ENCODE data around the gene RFX2. TPM values are rescaled to one million over a fixed set of nuclear protein-coding genes. Genes with fewer than 3 reads are reported as not detected.

Gene RFX2
- total RNA-seq, 2 experiments from 2014 or later, result 8.6 to 8.9 TPM

GRCh38 chr19:5951338-5951861 lies 158.9 kb downstream of the RFX2 start:
- Mint-ChIP-seq H3K4me1 (peaks cover 88% of the 10 kb centered on the region), H3K27me3 (no peaks in the 10 kb centered on the region), H3K27ac (peak overlapping the region; percentile 98), H3K36me3 (ENCODE audit: low read depth) (peaks cover 36% of the 10 kb centered on the region), H3K9me3 (ENCODE audit: low read depth) (no peaks in the 10 kb centered on the region), H3K4me3 (no peak overlapping the region)
- no peak for DNase-seq
- intact Hi-C loops (cut with DNase I, micrococcal nuclease), result loop anchor here (5.0 kb wide), 2 partner anchors 44 to 229 kb away; partner anchors contain the start of genes CATSPERD (in 1 of the 2) and LONP1 (in 1 of the 2)
- no peak for ATAC-seq
- CTCF ChIA-PET, result interaction anchor here (0.7 to 7.9 kb wide), 5 partner anchors 11 to 71 kb away, joined by 4 to 54 read pairs (median 6); no protein-coding TSS in a partner anchor
- POLR2A ChIA-PET, result interaction anchor here (0.6 to 1.0 kb wide), 2 partner anchors 30 to 231 kb away, joined by 3 read pairs; partner anchors contain the start of gene CATSPERD

- POLR2A ChIA-PET, result no interaction called here
- Mint-ChIP-seq H3K27ac (peak overlapping the region; percentile 98), H3K4me3 (no peak overlapping the region), H3K4me1 (peaks cover 82% of the 10 kb centered on the region), H3K27me3 (no peaks in the 10 kb centered on the region), H3K9me3 (ENCODE audit: low read depth) (no peaks in the 10 kb centered on the region), H3K36me3 (ENCODE audit: low read depth) (peaks cover 36% of the 10 kb centered on the region)
- DNase-seq (no peak), ATAC-seq (no peak)
- CTCF ChIA-PET, result interaction anchor here (0.7 to 7.9 kb wide), 5 partner anchors 10 to 72 kb away, joined by 4 to 54 read pairs (median 6); no protein-coding TSS in a partner anchor
- intact Hi-C loops (cut with DNase I, micrococcal nuclease), result loop anchor here (5.0 kb wide), 2 partner anchors 43 to 228 kb away; partner anchors contain the start of genes CATSPERD (in 1 of the 2) and LONP1 (in 1 of the 2)
Observed at GRCh38 chr19:5950741-5951140, 159.6 kb downstream of the RFX2 start.

GRCh38 chr19:5949792-5950305 lies 160.5 kb downstream of the RFX2 start:
- Mint-ChIP-seq H3K9me3 (ENCODE audit: low read depth) (no peaks in the 10 kb centered on the region), H3K4me3 (peak overlapping the region; percentile 25), H3K4me1 (peaks cover 78% of the 10 kb centered on the region), H3K36me3 (ENCODE audit: low read depth) (peaks cover 36% of the 10 kb centered on the region), H3K27ac (peak overlapping the region; percentile 98), H3K27me3 (no peaks in the 10 kb centered on the region)
- intact Hi-C loops (cut with DNase I, micrococcal nuclease), result loop anchor here (5.0 kb wide), 2 partner anchors 43 to 228 kb away; partner anchors contain the start of genes CATSPERD (in 1 of the 2) and LONP1 (in 1 of the 2)
- ATAC-seq (peak; percentile 63), DNase-seq (peak; percentile 67)
- POLR2A ChIA-PET, result interaction anchor here (0.6 kb wide), 1 partner anchor 81 kb away, joined by 4 read pairs; no protein-coding TSS in a partner anchor
- CTCF ChIA-PET, result interaction anchor here (1.3 to 7.9 kb wide), 3 partner anchors 18 to 29 kb away, joined by 3 to 54 read pairs (median 3); no protein-coding TSS in a partner anchor

GRCh38 chr19:5948752-5949564 lies 161.3 kb downstream of the RFX2 start:
- no peaks in the 10 kb centered on the region for H3K9me3 Mint-ChIP-seq (ENCODE audit: low read depth)
- ChIA-PET CTCF (interaction anchor here (0.5 to 7.9 kb wide), 6 partner anchors 19 to 418 kb away, joined by 3 to 54 read pairs (median 4); no protein-coding TSS in a partner anchor), POLR2A (interaction anchor here (1.1 to 1.8 kb wide), 2 partner anchors 13 to 50 kb away, joined by 4 to 5 read pairs; no protein-coding TSS in a partner anchor)
- peak overlapping the region; percentile 25 for H3K4me3 Mint-ChIP-seq
- no peaks in the 10 kb centered on the region for H3K27me3 Mint-ChIP-seq
- H3K27ac Mint-ChIP-seq, result peak overlapping the region; percentile 98
- intact Hi-C loops (cut with DNase I, micrococcal nuclease), result no loop called here
- peaks cover 34% of the 10 kb centered on the region for H3K36me3 Mint-ChIP-seq (ENCODE audit: low read depth)
- ATAC-seq, result peak; percentile 42
- H3K4me1 Mint-ChIP-seq, result peaks cover 73% of the 10 kb centered on the region
- DNase-seq, result peak; percentile 46

GRCh38 chr19:5947435-5947834 lies 162.9 kb downstream of the RFX2 start:
- Mint-ChIP-seq H3K9me3 (ENCODE audit: low read depth) (no peaks in the 10 kb centered on the region), H3K27ac (peak overlapping the region; percentile 79), H3K27me3 (no peaks in the 10 kb centered on the region), H3K4me3 (no peak overlapping the region), H3K36me3 (ENCODE audit: low read depth) (peaks cover 26% of the 10 kb centered on the region), H3K4me1 (peaks cover 66% of the 10 kb centered on the region)
- DNase-seq (no peak), ATAC-seq (no peak)
- CTCF ChIA-PET, result interaction anchor here (0.6 kb wide), 1 partner anchor 271 kb away, joined by 3 read pairs; no protein-coding TSS in a partner anchor
- intact Hi-C loops (cut with DNase I, micrococcal nuclease), result no loop called here
- POLR2A ChIA-PET, result interaction anchor here (1.8 kb wide), 1 partner anchor 14 kb away, joined by 5 read pairs; no protein-coding TSS in a partner anchor

- H3K4me1 Mint-ChIP-seq, result peaks cover 28% of the 10 kb centered on the region
- ChIA-PET CTCF (interaction anchor here (1.3 to 1.6 kb wide), 2 partner anchors 10 to 24 kb away, joined by 5 to 7 read pairs; no protein-coding TSS in a partner anchor), POLR2A (interaction anchor here (0.6 kb wide), 2 partner anchors 36 to 386 kb away, joined by 3 to 5 read pairs; no protein-coding TSS in a partner anchor)
- intact Hi-C loops (cut with DNase I, micrococcal nuclease), result no loop called here
- H3K36me3 Mint-ChIP-seq (ENCODE audit: low read depth), result peaks cover 19% of the 10 kb centered on the region
- no peak overlapping the region for H3K27ac Mint-ChIP-seq
- H3K9me3 Mint-ChIP-seq (ENCODE audit: low read depth), result no peaks in the 10 kb centered on the region
- no peak for DNase-seq
- H3K27me3 Mint-ChIP-seq, result no peaks in the 10 kb centered on the region
- H3K4me3 Mint-ChIP-seq, result no peak overlapping the region
- ATAC-seq, result peak; percentile 53
Observed at GRCh38 chr19:5943623-5944022, 166.7 kb downstream of the RFX2 start.

Other genes starting within 250 kb of the RFX2 start
- gene FUT5, start 240.0 kb downstream of the RFX2 start, total RNA-seq, result under 1 TPM in 1 of 2 experiments, not detected in 1; 0.09 TPM
- gene NDUFA11, start 206.7 kb downstream of the RFX2 start, total RNA-seq, result 100 to 1,000 TPM; 175 to 213 TPM
- 1 to 10 TPM; 2.3 to 2.8 TPM for gene VMAC, start 205.6 kb downstream of the RFX2 start, total RNA-seq
- 1 to 10 TPM; 2.2 to 2.7 TPM for gene CAPS, start 196.2 kb downstream of the RFX2 start, total RNA-seq
- 100 to 1,000 TPM in 1 of 2 experiments, 10 to 100 TPM in 1; 85.5 to 103 TPM for gene RANBP3, start 132.4 kb downstream of the RFX2 start, total RNA-seq
- gene ACSBG2, start 25.2 kb upstream of the RFX2 start, total RNA-seq, result not detected
- gene MLLT1, start 169.5 kb upstream of the RFX2 start, total RNA-seq, result 10 to 100 TPM; 45.0 to 46.6 TPM
- gene ACER1, start 223.1 kb upstream of the RFX2 start, total RNA-seq, result not detected

Measured in activated CD4-positive, alpha-beta T cell treated with anti-CD3 and anti-CD28 coated beads for 36 hours (primary cell).